Chondrocyte (in vitro differentiated cells): ENCODE measurements around the gene DMAC2L. TPM values are rescaled to one million over a fixed set of nuclear protein-coding genes. Genes with fewer than 3 reads are reported as not detected.

Experiments used
- DNase-seq: peaks from one replicate; pipeline ENCODE4 v3.0.0; 2021; ENCODE audit warnings: mixed read lengths, low spot score
- H3K27ac Mint-ChIP-seq: one replicate; pipeline ENCODE4 v1.8.0; 2021; ENCODE audit warnings: mild to moderate bottlenecking, moderate library complexity, mixed read lengths; ENCODE audit not compliant: unreplicated experiment
- H3K27me3 Mint-ChIP-seq: 2 replicates; pipeline ENCODE4 v1.8.0; 2021; ENCODE audit warnings: low read depth, mixed read lengths
- H3K36me3 Mint-ChIP-seq: 2 replicates; pipeline ENCODE4 v1.8.0; 2021; ENCODE audit warnings: low read depth, mixed read lengths
- H3K4me1 Mint-ChIP-seq: 2 replicates; pipeline ENCODE4 v1.8.0; 2021; ENCODE audit warnings: low read depth, mild to moderate bottlenecking, mixed read lengths
- H3K4me3 Mint-ChIP-seq: one replicate; pipeline ENCODE4 v1.8.0; 2021; ENCODE audit warnings: mild to moderate bottlenecking, moderate library complexity, mixed read lengths; ENCODE audit not compliant: unreplicated experiment
- H3K9me3 Mint-ChIP-seq: 2 replicates; pipeline ENCODE4 v1.8.0; 2021; ENCODE audit warnings: low read depth, mixed read lengths
- total RNA-seq: library from RNA; stranded (reverse); gene quantifications from 3 replicates; pipeline ENCODE4 v1.2.1, GENCODE V29; 2021
- TF ChIP-seq, protein P1 (sequence below): fragments of 200-600 bp; sonication (generic); IDR thresholded peaks from 2 replicates; pipeline ENCODE4 v1.5.0; 2021; ENCODE audit warnings: antibody characterized with exemption, mild to moderate bottlenecking, moderate library complexity

Gene DMAC2L
- total RNA-seq, 1 donor from 2014 or later = 13.5 TPM

DNA sequence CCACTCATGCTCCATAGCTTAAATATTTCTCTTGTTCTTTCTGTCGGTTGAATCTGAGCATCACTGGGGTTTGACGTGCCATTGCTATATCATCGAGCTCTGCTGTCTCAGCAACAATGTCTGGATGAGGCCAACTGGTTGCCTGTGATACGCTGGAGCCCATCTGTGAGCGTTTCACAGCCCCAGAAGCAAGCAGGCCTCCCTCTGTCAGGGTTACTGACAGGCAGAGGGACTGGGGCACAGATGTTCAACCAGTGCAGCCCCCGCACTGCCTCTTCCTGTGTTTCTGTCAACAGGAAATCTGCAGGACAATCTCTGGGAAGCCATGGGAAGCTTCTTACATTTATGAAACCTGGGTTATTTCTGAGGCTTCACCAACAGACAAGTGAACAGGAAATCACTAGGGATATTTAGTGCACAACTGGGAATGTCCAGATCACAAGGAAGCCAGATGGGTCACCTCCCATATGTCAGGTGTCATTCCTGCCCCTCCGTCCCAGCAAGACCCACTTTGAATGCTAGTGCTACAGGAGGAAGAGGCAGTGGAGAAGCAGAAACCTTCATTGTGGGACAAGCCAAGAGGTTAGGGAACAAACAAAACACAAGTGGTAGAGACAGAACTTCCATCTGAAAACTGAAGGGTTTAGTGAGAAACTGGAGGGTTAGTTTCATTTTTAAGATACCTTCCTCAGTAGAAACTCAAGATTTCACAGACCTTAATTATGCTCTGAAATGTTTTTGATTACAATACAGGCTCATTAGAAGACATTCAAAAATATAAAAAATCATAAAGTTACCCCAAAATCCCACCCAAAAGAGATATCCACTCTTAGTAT lies 24.1 kb downstream of the DMAC2L start:
- peak overlapping the region; percentile 74 for H3K27ac Mint-ChIP-seq
- no peaks in the 10 kb centered on the region for H3K27me3 Mint-ChIP-seq
- no peaks in the 10 kb centered on the region for H3K36me3 Mint-ChIP-seq
- no peaks in the 10 kb centered on the region for H3K9me3 Mint-ChIP-seq
- peaks cover 37% of the 10 kb centered on the region for H3K4me1 Mint-ChIP-seq
- no peak overlapping the region for H3K4me3 Mint-ChIP-seq
- TF ChIP-seq, protein P1, sequence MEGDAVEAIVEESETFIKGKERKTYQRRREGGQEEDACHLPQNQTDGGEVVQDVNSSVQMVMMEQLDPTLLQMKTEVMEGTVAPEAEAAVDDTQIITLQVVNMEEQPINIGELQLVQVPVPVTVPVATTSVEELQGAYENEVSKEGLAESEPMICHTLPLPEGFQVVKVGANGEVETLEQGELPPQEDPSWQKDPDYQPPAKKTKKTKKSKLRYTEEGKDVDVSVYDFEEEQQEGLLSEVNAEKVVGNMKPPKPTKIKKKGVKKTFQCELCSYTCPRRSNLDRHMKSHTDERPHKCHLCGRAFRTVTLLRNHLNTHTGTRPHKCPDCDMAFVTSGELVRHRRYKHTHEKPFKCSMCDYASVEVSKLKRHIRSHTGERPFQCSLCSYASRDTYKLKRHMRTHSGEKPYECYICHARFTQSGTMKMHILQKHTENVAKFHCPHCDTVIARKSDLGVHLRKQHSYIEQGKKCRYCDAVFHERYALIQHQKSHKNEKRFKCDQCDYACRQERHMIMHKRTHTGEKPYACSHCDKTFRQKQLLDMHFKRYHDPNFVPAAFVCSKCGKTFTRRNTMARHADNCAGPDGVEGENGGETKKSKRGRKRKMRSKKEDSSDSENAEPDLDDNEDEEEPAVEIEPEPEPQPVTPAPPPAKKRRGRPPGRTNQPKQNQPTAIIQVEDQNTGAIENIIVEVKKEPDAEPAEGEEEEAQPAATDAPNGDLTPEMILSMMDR = no peak
- DNase-seq = no peak

DNA sequence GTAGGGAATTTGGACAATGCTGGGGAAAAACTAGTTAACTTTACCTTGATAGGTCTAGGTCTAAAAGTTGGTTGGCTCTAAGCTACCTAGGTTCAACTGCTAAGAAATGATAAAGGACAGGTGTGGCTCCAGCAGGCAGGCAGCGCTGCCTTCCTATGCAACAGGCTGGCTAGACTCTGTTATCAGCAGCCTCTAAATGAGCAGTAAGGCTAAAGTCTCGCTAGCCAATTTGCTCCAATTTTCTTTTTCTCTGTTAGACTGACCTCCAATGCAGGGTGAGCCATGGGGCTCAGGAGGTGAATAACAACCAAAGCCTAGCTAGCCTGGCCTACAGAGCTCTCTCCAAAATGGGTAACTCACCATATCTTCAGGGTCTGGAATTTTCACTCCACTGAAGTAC lies 26.5 kb downstream of the DMAC2L start:
- Mint-ChIP-seq H3K27me3 (no peaks in the 10 kb centered on the region), H3K4me1 (peaks cover 39% of the 10 kb centered on the region), H3K36me3 (no peaks in the 10 kb centered on the region), H3K27ac (no peak overlapping the region), H3K9me3 (no peaks in the 10 kb centered on the region), H3K4me3 (no peak overlapping the region)
- DNase-seq = no peak
- TF ChIP-seq, protein P1 = no peak

- H3K27ac Mint-ChIP-seq = no peak overlapping the region
- H3K4me1 Mint-ChIP-seq = peaks cover 45% of the 10 kb centered on the region
- no peaks in the 10 kb centered on the region for H3K9me3 Mint-ChIP-seq
- no peak overlapping the region for H3K4me3 Mint-ChIP-seq
- H3K27me3 Mint-ChIP-seq = no peaks in the 10 kb centered on the region
- H3K36me3 Mint-ChIP-seq = no peaks in the 10 kb centered on the region
- no peak for DNase-seq
- TF ChIP-seq, protein P1 = no peak
These were observed 27.2 kb downstream of the DMAC2L start for GRCh38 chr14:50339178-50339804.

DNA sequence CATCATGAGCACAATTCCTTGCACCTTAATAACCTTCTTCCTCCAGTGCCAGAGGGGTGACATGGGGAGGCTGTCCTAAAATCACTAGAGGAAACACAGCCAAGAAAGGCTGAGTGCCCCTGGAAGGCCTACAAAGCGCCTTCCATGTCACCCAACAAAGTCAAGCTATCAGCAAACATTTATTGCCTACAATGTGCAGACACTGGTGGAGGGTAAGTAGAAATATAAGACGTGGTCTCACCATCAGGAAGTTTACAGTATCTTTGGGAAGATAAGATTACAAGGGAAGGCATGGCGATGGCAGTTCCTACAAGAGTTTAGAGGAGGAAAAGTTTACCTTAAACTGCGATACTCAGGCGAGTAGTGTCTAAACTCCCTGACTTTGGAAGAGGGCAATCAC lies 27.9 kb downstream of the DMAC2L start:
- Mint-ChIP-seq H3K27ac (no peak overlapping the region), H3K36me3 (no peaks in the 10 kb centered on the region)

DNA sequence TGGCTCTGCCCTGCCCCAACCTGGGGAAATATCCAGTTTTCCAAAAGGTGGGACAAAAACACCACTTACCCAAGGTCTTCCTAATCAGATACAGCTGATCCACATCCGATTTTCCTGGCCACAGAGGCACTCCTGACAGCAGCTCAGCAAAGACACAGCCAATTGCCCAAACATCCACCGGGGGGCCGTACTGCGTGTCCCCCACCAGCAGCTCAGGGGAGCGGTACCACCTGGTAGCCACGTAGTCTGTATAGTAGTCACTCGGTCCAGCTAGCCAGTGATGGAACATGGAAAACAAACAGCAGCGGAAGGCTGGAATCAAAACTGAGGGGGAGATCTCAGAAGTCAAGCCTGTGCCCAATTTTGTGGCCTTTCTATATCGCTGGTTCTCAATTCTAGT lies 28.8 kb downstream of the DMAC2L start:
- TF ChIP-seq, protein P1 = peak; percentile 35

More for the DNA sequence above, 27.9 kb downstream of the DMAC2L start:
- no peaks in the 10 kb centered on the region for H3K9me3 Mint-ChIP-seq
- TF ChIP-seq, protein P1 = no peak
- DNase-seq = no peak
- peaks cover 46% of the 10 kb centered on the region for H3K4me1 Mint-ChIP-seq
- H3K4me3 Mint-ChIP-seq = no peak overlapping the region
- no peaks in the 10 kb centered on the region for H3K27me3 Mint-ChIP-seq

More for the DNA sequence above, 28.8 kb downstream of the DMAC2L start:
- no peaks in the 10 kb centered on the region for H3K27me3 Mint-ChIP-seq
- DNase-seq = no peak
- H3K27ac Mint-ChIP-seq = no peak overlapping the region
- H3K36me3 Mint-ChIP-seq = no peaks in the 10 kb centered on the region
- no peak overlapping the region for H3K4me3 Mint-ChIP-seq
- no peaks in the 10 kb centered on the region for H3K9me3 Mint-ChIP-seq
- peaks cover 46% of the 10 kb centered on the region for H3K4me1 Mint-ChIP-seq
